Measurements from ENCODE around the gene LMO7.

LMO7 gene

DNA sequence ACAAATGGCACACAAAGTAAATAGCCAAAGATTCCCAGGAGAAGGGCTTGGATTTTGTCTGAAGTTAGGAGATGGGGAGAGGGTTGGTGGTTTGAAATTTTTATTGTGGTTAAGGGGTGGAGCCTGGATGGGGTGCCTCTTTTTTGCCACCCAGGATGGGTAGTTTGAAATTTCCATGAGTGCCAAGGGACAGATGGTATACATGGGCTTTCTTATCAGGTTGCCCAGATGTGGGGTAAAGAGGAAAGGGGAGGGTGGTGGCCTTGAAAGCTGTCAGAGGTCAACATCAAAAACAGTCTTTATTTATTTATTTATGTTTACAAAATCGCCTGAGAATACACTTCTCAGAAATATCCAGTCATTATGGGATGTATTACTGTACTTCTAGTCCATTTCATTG is 46.2 kb downstream of the LMO7 start:
- H3K23ac ChIP-seq (ENCODE audit: low read length): no peak overlapping the region
- no peak overlapping the region for H3K4me2 ChIP-seq (ENCODE audit: low read length)
- no peak overlapping the region for H3K27ac ChIP-seq (ENCODE audit: low read depth, low read length)
- H3K9me3 ChIP-seq (ENCODE audit: insufficient read depth, low read depth, low read length): no peaks in the 10 kb centered on the region
- H3K79me2 ChIP-seq (ENCODE audit: control insufficient read depth, insufficient read depth, low read length, poor library complexity): no peaks in the 10 kb centered on the region
- peaks cover 5 to 11% of the 10 kb centered on the region in 2 experiments for H3K4me1 ChIP-seq (ENCODE audit: control insufficient read depth in 1 of 2, insufficient read depth in 2 of 2, low read length in 2 of 2)
- no peak overlapping the region for H2BK5ac ChIP-seq (ENCODE audit: low read depth, low read length, poor library complexity)
- H3K9ac ChIP-seq (ENCODE audit: low read length): no peak overlapping the region
- H2BK120ac ChIP-seq (ENCODE audit: insufficient read depth, low read length, poor library complexity): no peak overlapping the region
- no peak overlapping the region for H2BK12ac ChIP-seq (ENCODE audit: low read length)
- no peak overlapping the region for H3K4me3 ChIP-seq (ENCODE audit: low read depth, low read length)
- no peak overlapping the region for H2AK5ac ChIP-seq (ENCODE audit: low read length)
- H3K4ac ChIP-seq (ENCODE audit: low read depth, low read length): no peak overlapping the region
- H3K27me3 ChIP-seq (ENCODE audit: insufficient read depth, low read length): no peaks in the 10 kb centered on the region
- H3K36me3 ChIP-seq (ENCODE audit: control insufficient read depth in 1 of 2, insufficient read depth in 2 of 2, low read length in 2 of 2): no peaks in the 10 kb centered on the region
- H4K12ac ChIP-seq (ENCODE audit: low read depth, low read length): no peak overlapping the region
- H2AFZ ChIP-seq (ENCODE audit: insufficient read depth, low read length, poor library complexity): no peak overlapping the region
- DNase-seq: no peak
- H4K91ac ChIP-seq (ENCODE audit: low read depth, low read length): no peak overlapping the region
- no CpG with 5 or more reads among the region's 1 CpG for WGBS (ENCODE audit: extremely low coverage, insufficient coverage, insufficient read length)
- no peak overlapping the region for H3K14ac ChIP-seq (ENCODE audit: low read length)
- no peaks in the 10 kb centered on the region for H3K79me1 ChIP-seq (ENCODE audit: low read length)
- no peak overlapping the region for H4K8ac ChIP-seq (ENCODE audit: low read depth, low read length)
- no peak overlapping the region for H3K18ac ChIP-seq (ENCODE audit: low read length)

DNA sequence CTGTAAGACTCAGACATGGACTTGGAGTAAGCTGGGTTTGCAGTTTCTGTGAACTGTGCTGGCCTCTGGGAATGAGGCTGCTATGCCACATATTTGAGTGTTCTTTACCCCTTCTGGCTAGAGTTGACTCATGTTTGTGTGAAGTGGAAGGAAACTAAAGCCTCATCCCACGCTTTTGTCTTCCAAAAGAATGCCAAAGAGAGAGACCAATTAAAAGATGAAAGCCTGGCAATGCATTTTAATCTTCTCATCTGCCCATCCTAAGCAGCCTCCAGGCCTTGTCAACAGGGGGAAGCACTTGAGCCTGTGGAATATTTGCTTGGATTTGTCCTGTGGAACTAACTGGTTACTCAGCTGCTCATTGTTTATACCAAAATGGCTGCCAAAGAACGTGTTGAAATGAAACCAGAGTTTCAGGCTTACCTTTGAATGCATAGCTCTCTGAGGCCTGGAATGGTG is 49.1 kb downstream of the LMO7 start:
- Histone ChIP-seq H3K79me2 (ENCODE audit: control insufficient read depth, insufficient read depth, low read length, poor library complexity) (no peaks in the 10 kb centered on the region), H2AFZ (ENCODE audit: insufficient read depth, low read length, poor library complexity) (no peak overlapping the region), H2BK12ac (ENCODE audit: low read length) (no peak overlapping the region), H2BK5ac (ENCODE audit: low read depth, low read length, poor library complexity) (no peak overlapping the region), H2BK120ac (ENCODE audit: insufficient read depth, low read length, poor library complexity) (no peak overlapping the region), H3K4me1 (ENCODE audit: control insufficient read depth in 1 of 2, insufficient read depth in 2 of 2, low read length in 2 of 2) (peaks cover 5 to 11% of the 10 kb centered on the region in 2 experiments), H3K9ac (ENCODE audit: low read length) (no peak overlapping the region), H4K91ac (ENCODE audit: low read depth, low read length) (no peak overlapping the region), H4K8ac (ENCODE audit: low read depth, low read length) (no peak overlapping the region), H3K79me1 (ENCODE audit: low read length) (no peaks in the 10 kb centered on the region), H3K4me3 (ENCODE audit: low read depth, low read length) (no peak overlapping the region), H3K27ac (ENCODE audit: low read depth, low read length) (peak overlapping the region; percentile 58), H3K4me2 (ENCODE audit: low read length) (peak overlapping the region; percentile 19), H4K12ac (ENCODE audit: low read depth, low read length) (no peak overlapping the region), H3K27me3 (ENCODE audit: insufficient read depth, low read length) (no peaks in the 10 kb centered on the region), H3K14ac (ENCODE audit: low read length) (no peak overlapping the region), H3K18ac (ENCODE audit: low read length) (no peak overlapping the region), H2AK5ac (ENCODE audit: low read length) (no peak overlapping the region), H3K9me3 (ENCODE audit: insufficient read depth, low read depth, low read length) (no peaks in the 10 kb centered on the region), H3K23ac (ENCODE audit: low read length) (no peak overlapping the region), H3K36me3 (ENCODE audit: control insufficient read depth in 1 of 2, insufficient read depth in 2 of 2, low read length in 2 of 2) (peaks cover 0 to 2% of the 10 kb centered on the region in 2 experiments), H3K4ac (ENCODE audit: low read depth, low read length) (no peak overlapping the region)
- peak; percentile 75 to 88 for DNase-seq
- no CpG with 5 or more reads among the region's 2 CpGs for WGBS (ENCODE audit: extremely low coverage, insufficient coverage, insufficient read length)

DNA sequence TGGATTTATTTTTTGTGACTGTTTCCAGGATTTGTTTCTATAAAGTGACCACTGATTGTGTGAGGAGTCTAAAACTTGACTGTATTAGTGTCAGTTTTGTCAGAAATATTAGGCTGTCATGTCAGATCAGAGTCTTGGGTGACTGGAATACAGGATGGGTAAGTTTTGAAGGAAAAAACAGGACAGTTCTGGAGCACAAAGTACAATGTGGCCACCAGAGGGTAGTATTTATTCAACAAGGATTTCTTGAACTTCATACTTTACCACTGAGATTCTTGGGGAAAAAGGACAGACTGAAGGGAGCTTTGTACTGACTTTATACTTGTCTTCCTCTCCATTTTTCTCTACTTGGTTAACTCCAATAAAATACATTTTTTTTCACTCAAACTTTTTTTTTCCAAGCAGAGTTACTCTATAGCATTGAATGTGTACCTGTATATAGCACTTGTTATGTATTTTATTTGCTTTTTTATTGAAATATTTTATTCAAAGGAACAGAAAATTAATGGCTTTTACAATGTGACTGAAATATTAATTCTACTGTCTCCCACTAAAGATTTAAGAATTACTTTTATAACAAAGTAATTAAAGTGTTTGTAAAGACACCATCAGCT is 51.1 kb downstream of the LMO7 start:
- no peak overlapping the region for H3K27ac ChIP-seq (ENCODE audit: low read depth, low read length)
- H3K4me2 ChIP-seq (ENCODE audit: low read length): no peak overlapping the region
- no peak overlapping the region for H2AK5ac ChIP-seq (ENCODE audit: low read length)
- no peak overlapping the region for H2BK5ac ChIP-seq (ENCODE audit: low read depth, low read length, poor library complexity)
- no peak overlapping the region for H2AFZ ChIP-seq (ENCODE audit: insufficient read depth, low read length, poor library complexity)
- no peak overlapping the region for H3K14ac ChIP-seq (ENCODE audit: low read length)
- H3K23ac ChIP-seq (ENCODE audit: low read length): no peak overlapping the region
- no peak overlapping the region for H2BK12ac ChIP-seq (ENCODE audit: low read length)
- no peak overlapping the region for H4K12ac ChIP-seq (ENCODE audit: low read depth, low read length)
- no peak overlapping the region for H3K4me3 ChIP-seq (ENCODE audit: low read depth, low read length)
- no peaks in the 10 kb centered on the region for H3K79me1 ChIP-seq (ENCODE audit: low read length)
- no peaks in the 10 kb centered on the region for H3K79me2 ChIP-seq (ENCODE audit: control insufficient read depth, insufficient read depth, low read length, poor library complexity)
- no peak overlapping the region for H3K4ac ChIP-seq (ENCODE audit: low read depth, low read length)
- H4K91ac ChIP-seq (ENCODE audit: low read depth, low read length): no peak overlapping the region
- peaks cover 5 to 11% of the 10 kb centered on the region in 2 experiments for H3K4me1 ChIP-seq (ENCODE audit: control insufficient read depth in 1 of 2, insufficient read depth in 2 of 2, low read length in 2 of 2)
- H3K36me3 ChIP-seq (ENCODE audit: control insufficient read depth in 1 of 2, insufficient read depth in 2 of 2, low read length in 2 of 2): peaks cover 0 to 2% of the 10 kb centered on the region in 2 experiments
- no peaks in the 10 kb centered on the region for H3K9me3 ChIP-seq (ENCODE audit: insufficient read depth, low read depth, low read length)
- H3K9ac ChIP-seq (ENCODE audit: low read length): no peak overlapping the region
- H2BK120ac ChIP-seq (ENCODE audit: insufficient read depth, low read length, poor library complexity): no peak overlapping the region
- no peak overlapping the region for H3K18ac ChIP-seq (ENCODE audit: low read length)
- no peak overlapping the region for H4K8ac ChIP-seq (ENCODE audit: low read depth, low read length)
- H3K27me3 ChIP-seq (ENCODE audit: insufficient read depth, low read length): no peaks in the 10 kb centered on the region
- peak; percentile 12 to 73 for DNase-seq

DNA sequence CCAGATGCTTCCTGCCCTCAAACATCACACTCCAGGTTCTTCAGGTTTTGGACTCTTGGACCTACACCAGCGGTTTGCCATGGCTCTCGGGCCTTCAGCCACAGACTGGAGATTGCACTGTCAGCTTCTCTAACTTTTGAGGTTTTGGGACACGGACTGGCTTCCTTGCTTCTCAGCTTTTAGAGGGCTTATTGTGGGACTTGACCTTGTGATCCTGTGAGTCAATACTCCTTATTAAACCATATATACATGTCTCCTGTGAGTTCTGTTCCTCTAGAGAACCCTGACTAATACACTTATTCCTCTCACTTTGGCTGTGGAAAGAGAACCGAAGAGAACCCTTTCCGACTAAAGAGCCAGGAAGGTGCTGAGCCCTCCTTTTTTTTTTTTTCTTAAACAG is 53.6 kb downstream of the LMO7 start:
- DNase-seq: no peak

More for the DNA sequence above, 53.6 kb downstream of the LMO7 start:
- WGBS (ENCODE audit: extremely low coverage, insufficient coverage, insufficient read length): no CpG with 5 or more reads among the region's 5 CpGs
- no peak overlapping the region for H2AFZ ChIP-seq (ENCODE audit: insufficient read depth, low read length, poor library complexity)
- H4K12ac ChIP-seq (ENCODE audit: low read depth, low read length): no peak overlapping the region
- no peak overlapping the region for H2AK5ac ChIP-seq (ENCODE audit: low read length)
- no peaks in the 10 kb centered on the region for H3K79me2 ChIP-seq (ENCODE audit: control insufficient read depth, insufficient read depth, low read length, poor library complexity)
- H3K9me3 ChIP-seq (ENCODE audit: insufficient read depth, low read depth, low read length): no peaks in the 10 kb centered on the region
- no peaks in the 10 kb centered on the region for H3K79me1 ChIP-seq (ENCODE audit: low read length)
- H3K4me1 ChIP-seq (ENCODE audit: control insufficient read depth in 1 of 2, insufficient read depth in 2 of 2, low read length in 2 of 2): peaks cover 0 to 6% of the 10 kb centered on the region in 2 experiments
- H2BK120ac ChIP-seq (ENCODE audit: insufficient read depth, low read length, poor library complexity): no peak overlapping the region
- H3K4me2 ChIP-seq (ENCODE audit: low read length): no peak overlapping the region
- no peak overlapping the region for H3K23ac ChIP-seq (ENCODE audit: low read length)
- H4K91ac ChIP-seq (ENCODE audit: low read depth, low read length): no peak overlapping the region
- no peak overlapping the region for H3K18ac ChIP-seq (ENCODE audit: low read length)
- no peak overlapping the region for H2BK5ac ChIP-seq (ENCODE audit: low read depth, low read length, poor library complexity)
- no peak overlapping the region for H3K4me3 ChIP-seq (ENCODE audit: low read depth, low read length)
- H2BK12ac ChIP-seq (ENCODE audit: low read length): no peak overlapping the region
- H3K9ac ChIP-seq (ENCODE audit: low read length): no peak overlapping the region
- no peaks in the 10 kb centered on the region for H3K27me3 ChIP-seq (ENCODE audit: insufficient read depth, low read length)
- H3K4ac ChIP-seq (ENCODE audit: low read depth, low read length): no peak overlapping the region
- H3K27ac ChIP-seq (ENCODE audit: low read depth, low read length): no peak overlapping the region
- H3K14ac ChIP-seq (ENCODE audit: low read length): no peak overlapping the region
- H4K8ac ChIP-seq (ENCODE audit: low read depth, low read length): no peak overlapping the region
- peaks cover 0 to 2% of the 10 kb centered on the region in 2 experiments for H3K36me3 ChIP-seq (ENCODE audit: control insufficient read depth in 1 of 2, insufficient read depth in 2 of 2, low read length in 2 of 2)

Data from trophoblast cell (in vitro differentiated cells and primary cell).